ENCODE results near the gene KCNQ2.
"Not testable (repeated sequence)": the region's sequence is repeated elsewhere in the genome, so short reads cannot be mapped to it uniquely, and the experiment has no call there.

Gene KCNQ2

GRCh38 chr20:63517376-63518309 is 45.2 kb upstream of the KCNQ2 start:
- Histone ChIP-seq H3K9ac (ENCODE audit: low read length) (no peak overlapping the region), H3K27me3 (ENCODE audit: low read depth, low read length) (peaks cover 5% of the 10 kb centered on the region; the same call in 1 of the 2 replicates), H3K9me3 (ENCODE audit: insufficient read depth, low read length) (no peaks in the 10 kb centered on the region), H2AFZ (ENCODE audit: low read depth, low read length) (no peak overlapping the region), H4K20me1 (ENCODE audit: insufficient read depth, low read length) (no peaks in the 10 kb centered on the region), H3K4me1 (ENCODE audit: low read length) (no peaks in the 10 kb centered on the region), H3K4me3 (ENCODE audit: low read length) (no peak overlapping the region), H3K4me2 (ENCODE audit: low read length) (no peak overlapping the region), H3K27ac (ENCODE audit: low read length) (no peak overlapping the region), H3K36me3 (replicated peaks; ENCODE audit: low read depth, low read length) (no peaks in the 10 kb centered on the region), H3K79me2 (ENCODE audit: low read length) (no peaks in the 10 kb centered on the region)
- TF ChIP-seq CTCF (IDR thresholded peaks at IDR 0.05; ENCODE audit: low read depth, low read length) (no peak), EZH2phosphoT487 (IDR thresholded peaks at IDR 0.05; ENCODE audit: low read depth) (no peak)

GRCh38 chr20:63514520-63514919 is 42.1 kb upstream of the KCNQ2 start:
- not testable (repeated sequence) for H3K79me2 ChIP-seq (ENCODE audit: low read length); H3K27me3 ChIP-seq (ENCODE audit: low read depth, low read length); H4K20me1 ChIP-seq (ENCODE audit: insufficient read depth, low read length); H3K27ac ChIP-seq (ENCODE audit: low read length); H3K9ac ChIP-seq (ENCODE audit: low read length); H3K9me3 ChIP-seq (ENCODE audit: insufficient read depth, low read length); H3K4me2 ChIP-seq (ENCODE audit: low read length); H2AFZ ChIP-seq (ENCODE audit: low read depth, low read length); H3K4me3 ChIP-seq (ENCODE audit: low read length); H3K4me1 ChIP-seq (ENCODE audit: low read length); H3K36me3 ChIP-seq (replicated peaks; ENCODE audit: low read depth, low read length)

GRCh38 chr20:63513207-63513606 is 40.8 kb upstream of the KCNQ2 start:
- no peaks in the 10 kb centered on the region for H3K36me3 ChIP-seq (replicated peaks; ENCODE audit: low read depth, low read length)
- H3K4me1 ChIP-seq (ENCODE audit: low read length) = no peaks in the 10 kb centered on the region
- H3K4me2 ChIP-seq (ENCODE audit: low read length) = no peak overlapping the region
- H3K9me3 ChIP-seq (ENCODE audit: insufficient read depth, low read length) = no peaks in the 10 kb centered on the region
- H4K20me1 ChIP-seq (ENCODE audit: insufficient read depth, low read length) = no peaks in the 10 kb centered on the region
- no peak overlapping the region for H3K27ac ChIP-seq (ENCODE audit: low read length)
- no peak for TF ChIP-seq CTCF (IDR thresholded peaks at IDR 0.05; ENCODE audit: low read depth, low read length)
- no peak for TF ChIP-seq EZH2phosphoT487 (IDR thresholded peaks at IDR 0.05; ENCODE audit: low read depth)
- H2AFZ ChIP-seq (ENCODE audit: low read depth, low read length) = no peak overlapping the region
- H3K4me3 ChIP-seq (ENCODE audit: low read length) = no peak overlapping the region
- H3K27me3 ChIP-seq (ENCODE audit: low read depth, low read length) = peaks cover 5% of the 10 kb centered on the region; the same call in 1 of the 2 replicates
- no peak overlapping the region for H3K9ac ChIP-seq (ENCODE audit: low read length)
- H3K79me2 ChIP-seq (ENCODE audit: low read length) = no peaks in the 10 kb centered on the region

GRCh38 chr20:63509088-63509564 is 36.7 kb upstream of the KCNQ2 start:
- Histone ChIP-seq H3K4me2 (ENCODE audit: low read length) (no peak overlapping the region), H2AFZ (ENCODE audit: low read depth, low read length) (no peak overlapping the region), H3K9me3 (ENCODE audit: insufficient read depth, low read length) (no peaks in the 10 kb centered on the region), H3K27me3 (ENCODE audit: low read depth, low read length) (peaks cover 6% of the 10 kb centered on the region; the same call in 1 of the 2 replicates), H3K4me1 (ENCODE audit: low read length) (no peaks in the 10 kb centered on the region), H3K36me3 (replicated peaks; ENCODE audit: low read depth, low read length) (no peaks in the 10 kb centered on the region), H3K79me2 (ENCODE audit: low read length) (no peaks in the 10 kb centered on the region), H3K4me3 (ENCODE audit: low read length) (no peak overlapping the region), H3K27ac (ENCODE audit: low read length) (no peak overlapping the region), H3K9ac (ENCODE audit: low read length) (no peak overlapping the region), H4K20me1 (ENCODE audit: insufficient read depth, low read length) (no peaks in the 10 kb centered on the region)
- TF ChIP-seq EZH2phosphoT487 (IDR thresholded peaks at IDR 0.05; ENCODE audit: low read depth) (no peak), CTCF (IDR thresholded peaks at IDR 0.05; ENCODE audit: low read depth, low read length) (no peak)

Data from OCI-LY3 (cell line).